Erythroblast (primary cell): ENCODE results near the gene IKBIP.

Experiments used
- GATA1 ChIP-seq: IDR thresholded peaks from 2 replicates; pipeline ENCODE4 v1.6.1; 2011; ENCODE audit warnings: low read depth, mild to moderate bottlenecking, control low read depth, low read length, moderate library complexity
- POLR2A ChIP-seq: IDR thresholded peaks from 2 replicates; pipeline ENCODE4 v1.6.1; 2011; ENCODE audit warnings: mild to moderate bottlenecking, low read length

GRCh38 chr12:98671459-98671858 is 26.9 kb upstream of the IKBIP start:
- TF ChIP-seq POLR2A (no peak), GATA1 (no peak)
